ENCODE results near the gene PIAS1. TPM values are rescaled to one million over a fixed set of nuclear protein-coding genes. Genes with fewer than 3 reads are reported as not detected.

Gene PIAS1
- polyA plus RNA-seq, 2 of the 4 experiments (the other 2 are of a cell fraction) = 23.2 to 49.5 TPM

- no peaks in the 10 kb centered on the region for H3K9me3 ChIP-seq
- FAIRE-seq = no peak
- H3K4me1 ChIP-seq = no peaks in the 10 kb centered on the region
- no peak for ATAC-seq
- ChIA-PET CTCF (interaction anchor here (0.6 to 2.9 kb wide), 3 partner anchors 28 to 263 kb away, joined by 3 to 7 read pairs (median 4); no protein-coding TSS in a partner anchor), POLR2A (no interaction called here)
- 80% methylated on average over 8 of the region's 8 CpGs for WGBS (ENCODE audit: missing lambda C conversion rate)
- no peak overlapping the region for H3K4me3 ChIP-seq
- no peak overlapping the region for H3K27ac ChIP-seq
- DNase-seq (ENCODE audit: low read depth in 1 of 2, low spot score in 1 of 2) = no peak
- TF ChIP-seq BCL3 (IDR thresholded peaks at IDR 0.05) = no peak
- TF ChIP-seq HES2 (IDR thresholded peaks at IDR 0.05) = no peak
- TF ChIP-seq CHD2 (IDR thresholded peaks at IDR 0.05; ENCODE audit: low read length, partially characterized antibody) = no peak
- no peak for TF ChIP-seq CHD4 (IDR thresholded peaks at IDR 0.05; ENCODE audit: borderline replicate concordance)
- no peak for TF ChIP-seq EHMT2 (IDR thresholded peaks at IDR 0.05; ENCODE audit: low read depth)
- no peak for TF ChIP-seq MAX (IDR thresholded peaks at IDR 0.05)
- no peak for TF ChIP-seq RAD21 (conservative IDR thresholded peaks at IDR 0.05 in 1 of 2, IDR thresholded peaks at IDR 0.05 in 1 of 2)
- TF ChIP-seq RNF2 (IDR thresholded peaks at IDR 0.05; ENCODE audit: borderline replicate concordance, low read depth) = no peak
- TF ChIP-seq HEYL (CRISPR knock-in tag; IDR thresholded peaks at IDR 0.05) = no peak
- H3K4me2 ChIP-seq = no peak overlapping the region
Observed at GRCh38 chr15:68126396-68126795, 72.3 kb downstream of the PIAS1 start.

- H3K4me1 ChIP-seq = no peaks in the 10 kb centered on the region
- FAIRE-seq = no peak
- no peak for DNase-seq (ENCODE audit: low read depth in 1 of 2, low spot score in 1 of 2)
- WGBS (ENCODE audit: missing lambda C conversion rate) = 86% methylated on average over 3 of the region's 3 CpGs
- no peak overlapping the region for H3K4me3 ChIP-seq
- H3K9me3 ChIP-seq = no peaks in the 10 kb centered on the region
- H3K27ac ChIP-seq = no peak overlapping the region
- TF ChIP-seq MAZ (IDR thresholded peaks at IDR 0.05; ENCODE audit: borderline replicate concordance, low read depth, low read length) = no peak
- no peak for TF ChIP-seq KDM5A (IDR thresholded peaks at IDR 0.05)
- no peak for TF ChIP-seq USF2 (IDR thresholded peaks at IDR 0.05)
- TF ChIP-seq CHD4 (IDR thresholded peaks at IDR 0.05; ENCODE audit: borderline replicate concordance) = no peak
- no peak for TF ChIP-seq TP53 (CRISPR knock-in tag; IDR thresholded peaks at IDR 0.05)
- TF ChIP-seq EHMT2 (IDR thresholded peaks at IDR 0.05; ENCODE audit: low read depth) = no peak
- no peak for TF ChIP-seq GATA3 (IDR thresholded peaks at IDR 0.05; ENCODE audit: borderline replicate concordance)
- no peak for ATAC-seq
- POLR2A ChIA-PET = no interaction called here
- CTCF ChIA-PET = interaction anchor here (1.0 to 1.2 kb wide), 2 partner anchors 25 to 265 kb away, joined by 4 read pairs; no protein-coding TSS in a partner anchor
- H3K4me2 ChIP-seq = no peak overlapping the region
Observed at GRCh38 chr15:68129072-68129471, 75.0 kb downstream of the PIAS1 start.

GRCh38 chr15:68130851-68131250, 76.7 kb downstream of the PIAS1 start:
- DNase-seq (ENCODE audit: low read depth in 1 of 2, low spot score in 1 of 2) (no peak), FAIRE-seq (no peak), ATAC-seq (no peak)
- no peak overlapping the region for H3K4me2 ChIP-seq
- no peaks in the 10 kb centered on the region for H3K9me3 ChIP-seq
- no peak for TF ChIP-seq ZFP36 (IDR thresholded peaks at IDR 0.05; ENCODE audit: borderline replicate concordance, partially characterized antibody)
- no peak overlapping the region for H3K27ac ChIP-seq
- 93% methylated on average over 3 of the region's 3 CpGs for WGBS (ENCODE audit: missing lambda C conversion rate)
- ChIA-PET POLR2A (interaction anchor here (1.0 kb wide), 1 partner anchor 77 kb away, joined by 6 read pairs; the partner anchor contains the start of gene PIAS1), CTCF (interaction anchor here (0.8 to 1.0 kb wide), 3 partner anchors 24 to 80 kb away, joined by 3 read pairs; no protein-coding TSS in a partner anchor)
- no peak overlapping the region for H3K4me3 ChIP-seq
- H3K4me1 ChIP-seq = no peaks in the 10 kb centered on the region

GRCh38 chr15:68137096-68137495, 83.0 kb downstream of the PIAS1 start:
- Histone ChIP-seq H3K4me2 (no peak overlapping the region), H3K4me1 (peaks cover 9% of the 10 kb centered on the region), H3K27ac (no peak overlapping the region), H3K9me3 (no peaks in the 10 kb centered on the region), H3K4me3 (no peak overlapping the region)
- DNase-seq (ENCODE audit: low read depth in 1 of 2, low spot score in 1 of 2) = no peak
- no peak for ATAC-seq
- FAIRE-seq = no peak
- WGBS (ENCODE audit: missing lambda C conversion rate) = 86% methylated on average over 1 of the region's 1 CpG
- ChIA-PET POLR2A (no interaction called here), CTCF (interaction anchor here (1.3 to 2.3 kb wide), 4 partner anchors 18 to 274 kb away, joined by 3 to 7 read pairs (median 5); no protein-coding TSS in a partner anchor)
- TF ChIP-seq GATA3 (IDR thresholded peaks at IDR 0.05; ENCODE audit: borderline replicate concordance) (no peak), RFX5 (IDR thresholded peaks at IDR 0.05) (no peak), ZFP36 (IDR thresholded peaks at IDR 0.05; ENCODE audit: borderline replicate concordance, partially characterized antibody) (no peak), BHLHE40 (IDR thresholded peaks at IDR 0.05; ENCODE audit: low read depth, low read length) (no peak)
